ENCODE results near the gene PCK2. TPM values are rescaled to one million over a fixed set of nuclear protein-coding genes. Genes with fewer than 3 reads are reported as not detected.

The PCK2 gene
- total RNA-seq, 1 donor from 2014 or later: 2.9 TPM

GRCh38 chr14:24062216-24062980 is 31.7 kb upstream of the PCK2 start:
- DNase-seq: peak; percentile 8

DNA sequence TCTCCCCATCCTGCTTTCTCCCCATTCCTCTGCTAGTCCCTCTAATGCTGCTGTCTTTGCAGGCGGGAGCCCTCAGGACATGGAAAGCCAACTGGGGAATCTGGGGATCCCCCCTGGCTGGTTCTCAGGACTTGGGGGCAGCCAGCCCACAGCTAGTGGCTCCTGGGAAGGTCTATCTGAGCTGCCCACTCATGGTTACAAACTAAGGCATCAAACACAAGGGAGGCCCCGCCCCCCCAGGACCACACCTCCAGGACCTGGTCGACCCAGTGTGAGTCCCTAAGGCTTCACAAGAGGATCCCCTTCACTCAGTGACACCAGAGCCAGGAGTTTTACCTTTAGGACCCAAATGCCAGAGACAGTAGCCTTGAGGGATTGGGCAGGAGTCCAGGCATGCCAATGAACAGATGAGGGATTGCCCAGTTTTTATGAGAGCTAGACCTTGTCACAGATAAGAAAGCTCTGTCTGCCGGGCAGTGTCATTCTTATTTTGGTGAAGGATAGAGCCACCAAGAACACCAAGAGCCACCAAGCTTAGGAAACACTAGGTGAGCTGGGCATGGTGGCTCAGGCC is 30.8 kb upstream of the PCK2 start:
- DNase-seq: no peak

DNA sequence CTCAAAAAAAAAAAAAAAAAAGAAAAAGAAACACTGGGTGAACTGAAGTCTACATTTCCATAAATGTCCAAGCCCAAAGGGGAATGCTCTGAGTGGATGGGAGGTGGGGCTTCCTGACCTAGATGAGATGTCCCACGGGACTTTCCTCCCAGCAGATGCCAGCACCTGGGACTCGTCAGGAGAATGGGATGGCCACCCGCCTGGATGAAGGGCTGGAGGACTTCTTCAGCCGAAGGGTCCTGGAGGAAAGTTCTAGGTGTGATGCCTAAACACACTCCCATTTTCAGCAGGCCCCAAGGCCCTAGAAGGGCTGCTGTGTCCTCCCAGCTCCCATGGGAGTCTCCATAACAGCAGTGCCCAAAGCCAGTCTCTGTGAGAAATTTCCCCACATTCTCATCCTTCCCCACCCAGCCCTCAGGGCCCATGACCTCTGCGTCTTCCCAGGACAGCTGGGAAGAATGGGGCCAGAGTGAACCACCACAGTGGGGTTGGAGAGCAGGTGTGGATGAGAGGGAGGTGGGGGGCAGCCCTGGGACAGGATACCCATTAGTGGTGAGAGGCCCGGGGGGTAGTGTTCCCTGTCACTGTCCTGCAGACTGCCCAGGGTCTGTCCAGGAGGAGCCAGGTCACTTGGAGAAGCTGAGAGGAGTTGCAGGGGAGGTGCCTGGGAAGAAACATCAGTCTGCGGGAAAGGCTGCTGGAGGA is 29.9 kb upstream of the PCK2 start:
- DNase-seq: no peak

DNA sequence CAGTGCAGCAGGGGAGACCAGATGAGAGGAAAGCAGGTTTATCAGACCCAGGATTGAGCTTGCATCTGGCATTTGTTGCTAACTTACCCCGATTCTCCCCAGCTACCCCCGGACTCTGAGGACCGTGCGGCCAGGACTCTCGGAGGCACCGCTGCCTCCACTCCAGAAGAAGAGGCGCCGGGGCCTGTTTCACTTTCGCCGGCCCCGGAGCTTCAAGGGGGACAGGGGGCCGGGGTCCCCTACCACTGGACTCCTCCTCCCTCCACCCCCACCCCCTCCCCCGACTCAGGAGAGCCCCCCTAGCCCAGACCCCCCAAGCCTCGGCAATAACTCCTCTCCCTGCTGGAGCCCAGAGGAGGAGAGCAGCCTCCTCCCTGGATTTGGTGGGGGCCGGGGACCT is 29.3 kb upstream of the PCK2 start:
- DNase-seq: no peak

DNA sequence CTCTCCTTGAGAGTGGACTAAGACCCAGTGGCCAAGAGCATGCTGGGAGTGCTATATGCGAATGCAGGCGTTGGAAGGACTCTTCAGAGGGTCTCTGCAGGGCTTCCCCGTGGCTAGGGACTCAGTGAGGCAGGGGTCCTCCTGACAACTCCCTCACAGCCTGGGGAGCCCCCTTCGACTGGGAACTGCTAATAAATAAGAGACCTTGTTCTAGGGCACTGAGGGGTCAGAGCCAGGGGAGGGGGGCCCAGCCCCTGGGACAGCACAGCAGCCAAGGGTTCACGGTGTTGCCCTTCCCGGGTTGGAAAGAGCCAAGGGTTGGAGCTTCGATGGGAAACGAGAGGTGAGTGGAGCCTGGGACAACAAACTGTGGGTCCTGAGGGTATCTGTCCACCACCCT is 28.7 kb upstream of the PCK2 start:
- no peak for DNase-seq

DNA sequence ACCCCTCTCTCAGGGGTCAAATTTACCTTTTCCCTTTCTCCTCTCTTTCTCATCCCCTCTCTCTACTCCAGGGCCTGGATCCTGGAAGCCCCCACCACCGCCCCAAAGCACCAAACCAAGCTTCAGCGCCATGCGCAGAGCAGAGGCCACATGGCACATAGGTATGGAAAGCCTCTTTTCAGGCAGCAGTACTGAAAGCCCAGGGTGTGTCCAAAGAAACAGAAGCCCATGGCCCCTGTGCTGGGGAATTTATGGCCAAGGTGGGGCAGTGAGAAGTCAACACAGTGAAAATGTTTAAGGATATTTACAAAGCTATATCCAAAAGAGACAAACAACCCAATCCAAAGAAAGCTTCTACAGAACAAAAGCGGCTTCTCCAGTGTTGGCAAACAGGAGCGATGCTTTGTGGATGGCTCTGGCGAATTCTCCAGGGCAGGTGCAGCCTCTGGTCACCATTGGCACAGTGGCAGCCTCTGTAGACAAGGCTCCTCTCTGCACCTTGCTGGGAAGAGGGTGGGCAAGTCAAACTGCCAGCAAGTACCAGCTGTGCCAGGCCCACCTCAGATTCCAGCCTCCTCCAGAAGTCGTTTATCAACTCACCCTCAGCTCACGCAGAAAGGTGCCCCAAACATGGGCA is 27.5 kb upstream of the PCK2 start:
- DNase-seq: no peak

DNA sequence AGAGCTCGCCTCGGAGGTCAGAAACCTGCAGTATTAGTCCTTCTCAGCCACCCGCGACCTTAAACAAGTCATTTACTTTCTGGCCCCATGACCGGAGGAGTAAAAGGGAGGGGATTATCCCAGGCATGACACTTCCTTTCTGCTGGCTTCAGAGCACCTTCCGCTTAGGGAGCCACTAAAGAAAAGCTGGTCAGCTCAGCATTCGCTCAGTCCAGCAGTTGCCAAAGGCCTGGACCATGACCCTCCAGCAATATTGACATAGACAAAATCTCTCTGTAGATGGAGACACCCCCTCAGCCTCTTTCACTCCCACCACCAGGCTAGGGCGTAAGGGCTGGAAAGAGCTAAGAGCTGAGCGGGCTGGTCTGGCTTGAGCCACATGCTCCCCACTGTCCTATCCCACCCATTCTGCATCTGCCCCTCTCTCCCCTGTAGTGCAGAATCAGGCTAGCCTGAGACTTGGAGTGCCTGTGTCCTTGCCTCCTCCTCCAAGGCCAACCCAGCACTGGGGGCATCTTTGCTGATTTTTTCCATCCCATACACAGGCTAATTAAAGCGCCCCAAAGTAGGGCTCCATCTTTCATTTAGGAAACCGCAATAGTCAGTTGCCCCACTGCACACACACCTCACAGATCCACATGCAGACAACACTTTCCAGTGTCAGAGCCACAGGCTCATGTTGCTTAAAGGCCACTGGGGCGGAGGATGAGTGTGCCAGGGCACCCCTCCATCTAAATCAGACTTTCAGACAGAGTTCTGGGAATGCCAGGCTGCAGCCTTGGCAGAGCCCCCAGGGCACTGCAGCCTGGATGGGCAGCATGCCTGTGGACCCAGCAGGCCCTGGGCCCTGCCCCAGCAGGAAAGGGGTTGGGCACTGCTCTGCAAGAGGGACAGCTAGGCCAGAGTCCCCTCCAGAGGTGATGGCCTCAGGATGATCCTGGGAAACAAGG is 26.7 kb upstream of the PCK2 start:
- no peak for DNase-seq

- DNase-seq: no peak
These were observed 25.2 kb upstream of the PCK2 start for GRCh38 chr14:24068711-24069410.

DNA sequence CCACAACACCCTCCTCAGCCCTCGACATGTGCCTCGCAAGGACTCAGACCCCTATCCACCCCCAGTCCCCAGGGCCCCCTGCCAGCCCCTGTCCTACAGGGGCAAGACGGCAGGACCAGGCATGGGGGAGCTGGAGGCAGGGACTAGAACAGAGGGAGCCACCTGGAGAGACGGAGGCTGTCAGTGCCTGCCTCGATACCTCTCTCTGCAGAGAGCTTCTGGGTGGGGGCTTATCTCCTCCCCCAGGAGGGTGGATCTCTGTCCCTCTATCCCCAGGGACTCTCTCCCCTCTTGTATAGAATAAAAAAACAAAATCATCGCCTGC is 24.7 kb upstream of the PCK2 start:
- DNase-seq: no peak

DNA sequence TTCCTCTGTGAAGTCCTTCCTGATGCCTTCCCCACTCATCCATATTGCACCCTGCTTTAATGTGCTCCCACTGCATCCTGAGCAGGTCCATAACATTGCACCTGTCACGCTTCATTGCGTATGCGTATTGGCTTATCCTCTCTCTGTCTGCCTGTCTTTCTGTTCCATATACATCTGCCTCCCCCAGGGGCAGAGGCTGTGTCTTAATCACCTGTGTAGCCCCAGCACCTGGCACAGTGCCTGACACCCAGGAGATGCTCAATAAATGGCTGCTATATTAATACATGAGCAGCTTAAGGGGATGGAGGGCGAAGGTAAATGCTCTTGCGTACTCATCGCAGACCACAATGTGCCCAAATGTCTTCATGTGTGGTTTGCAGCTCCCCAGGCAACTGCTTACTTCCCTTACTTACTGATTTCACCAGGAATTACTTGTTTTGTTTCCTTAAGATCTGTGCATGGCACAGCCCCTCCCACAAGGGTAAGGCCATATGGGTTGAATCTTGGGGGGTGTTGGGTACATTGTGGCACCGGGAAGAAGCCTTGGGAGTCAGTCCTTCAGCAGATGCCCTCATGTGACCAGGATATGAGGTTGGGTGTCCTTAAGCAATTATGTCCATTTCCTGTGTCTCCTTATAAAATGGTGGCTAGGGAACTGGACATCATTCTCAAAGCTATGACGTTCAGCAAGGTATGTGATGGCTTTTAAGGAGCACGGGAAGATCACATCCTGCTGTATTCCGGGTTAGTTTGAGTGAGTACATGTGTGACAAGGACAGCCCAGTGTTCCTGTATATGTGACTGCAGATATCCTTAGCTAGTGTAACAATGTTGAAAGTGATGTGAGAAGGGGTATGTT is 23.6 kb upstream of the PCK2 start:
- no peak for DNase-seq

DNA sequence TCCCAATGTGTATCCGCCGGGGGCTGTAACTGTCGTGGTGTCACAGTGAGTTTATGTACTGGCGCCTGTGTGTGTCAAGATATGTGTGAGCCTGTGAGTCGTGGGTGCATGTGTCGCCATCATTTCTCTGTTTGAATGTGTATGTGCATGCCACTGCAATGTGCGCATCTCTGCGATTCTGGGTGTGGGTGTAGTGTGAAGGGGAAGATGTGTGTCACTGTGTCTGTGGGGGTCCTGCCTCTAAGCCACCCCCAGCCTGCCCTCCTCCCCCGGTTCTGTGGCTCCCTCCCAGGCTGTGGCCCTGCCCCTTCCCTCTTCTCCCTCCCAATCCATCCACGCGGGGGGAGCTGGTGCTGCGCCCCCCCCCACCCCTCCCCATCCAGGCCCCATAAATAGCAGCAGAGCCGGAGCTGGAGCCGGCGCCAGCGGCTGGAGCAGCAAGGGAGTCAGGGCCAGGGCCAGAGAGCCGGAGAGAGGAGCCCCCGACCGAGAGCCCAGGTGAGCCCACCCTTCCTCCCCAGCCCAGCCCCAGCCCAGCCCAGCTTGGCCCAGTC is 22.9 kb upstream of the PCK2 start, which contains the start of gene CPNE6:
TSS of gene CPNE6 (plus strand) at position 419 of the 554 bp plus-strand sequence. CDS start 1,375 bp downstream, outside the sequence.
- no peak for DNase-seq

- no peak for DNase-seq
These were observed 22.2 kb upstream of the PCK2 start for GRCh38 chr14:24071836-24072430.

GRCh38 chr14:24072436-24072835 is 21.7 kb upstream of the PCK2 start:
- no peak for DNase-seq

- no peak for DNase-seq
These were observed 20.9 kb upstream of the PCK2 start for GRCh38 chr14:24072881-24073877.

DNA sequence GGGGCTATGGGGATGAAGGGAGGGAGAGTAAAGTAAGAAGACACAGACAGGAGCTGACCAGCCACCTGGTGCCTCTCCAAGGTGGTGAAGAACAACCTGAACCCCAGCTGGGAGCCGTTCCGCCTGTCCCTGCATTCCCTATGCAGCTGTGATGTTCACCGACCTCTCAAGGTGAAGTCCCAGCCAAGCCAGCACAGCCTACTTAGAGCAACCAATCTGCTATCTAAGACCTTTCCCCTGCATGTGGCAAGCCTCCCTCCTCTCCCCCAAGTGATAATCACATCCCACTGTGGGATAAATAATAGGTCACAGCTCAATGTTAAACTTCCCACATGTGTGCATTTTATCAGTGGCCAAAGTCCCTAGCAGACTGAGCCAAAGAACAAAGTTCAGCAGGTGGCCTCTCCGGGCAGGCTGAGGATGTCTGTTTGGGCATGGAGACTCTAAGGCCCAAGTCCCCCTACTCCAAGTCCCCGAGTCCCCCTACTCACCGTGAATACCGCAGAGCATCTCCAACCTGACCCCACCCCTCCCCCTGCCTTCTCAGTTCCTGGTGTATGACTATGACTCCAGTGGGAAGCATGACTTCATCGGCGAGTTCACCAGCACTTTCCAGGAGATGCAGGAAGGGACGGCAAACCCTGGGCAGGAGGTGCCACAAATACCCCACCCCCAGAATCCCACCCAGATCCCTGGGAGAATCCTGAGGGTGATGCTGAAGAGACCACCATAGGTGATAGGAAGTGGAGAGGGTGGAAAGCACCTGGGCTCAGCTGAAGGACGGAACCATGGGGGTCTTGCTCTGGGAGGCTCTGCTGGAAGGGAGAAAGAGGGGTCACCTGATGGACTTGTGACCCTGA is 19.3 kb upstream of the PCK2 start:
- DNase-seq: no peak

- DNase-seq: no peak
These were observed 18.4 kb upstream of the PCK2 start for GRCh38 chr14:24075485-24076301.

DNA sequence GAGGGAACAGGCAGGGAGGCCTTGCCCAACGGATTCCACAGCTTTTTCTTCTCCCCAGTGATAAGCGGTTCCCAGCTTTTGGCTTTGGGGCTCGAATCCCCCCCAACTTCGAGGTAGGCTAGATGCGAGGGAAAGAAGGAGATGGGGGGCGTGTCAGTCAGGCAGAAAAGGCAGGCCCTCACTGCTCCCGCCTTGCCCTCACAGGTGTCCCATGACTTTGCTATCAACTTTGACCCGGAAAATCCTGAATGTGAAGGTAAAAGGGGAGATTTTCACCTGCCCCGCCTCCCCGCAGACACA is 17.9 kb upstream of the PCK2 start:
- DNase-seq: no peak

All from tongue (tissue), 2 donors.